GM19099 (cell line): ENCODE results near the gene FGD5.

Experiments used
- POLR2A ChIP-seq: IDR thresholded peaks from 3 replicates; pipeline ENCODE4 v1.6.1; 2011; ENCODE audit warnings: low read depth; ENCODE audit not compliant: insufficient read length; ENCODE audit errors: extremely low read depth

FGD5 gene

DNA sequence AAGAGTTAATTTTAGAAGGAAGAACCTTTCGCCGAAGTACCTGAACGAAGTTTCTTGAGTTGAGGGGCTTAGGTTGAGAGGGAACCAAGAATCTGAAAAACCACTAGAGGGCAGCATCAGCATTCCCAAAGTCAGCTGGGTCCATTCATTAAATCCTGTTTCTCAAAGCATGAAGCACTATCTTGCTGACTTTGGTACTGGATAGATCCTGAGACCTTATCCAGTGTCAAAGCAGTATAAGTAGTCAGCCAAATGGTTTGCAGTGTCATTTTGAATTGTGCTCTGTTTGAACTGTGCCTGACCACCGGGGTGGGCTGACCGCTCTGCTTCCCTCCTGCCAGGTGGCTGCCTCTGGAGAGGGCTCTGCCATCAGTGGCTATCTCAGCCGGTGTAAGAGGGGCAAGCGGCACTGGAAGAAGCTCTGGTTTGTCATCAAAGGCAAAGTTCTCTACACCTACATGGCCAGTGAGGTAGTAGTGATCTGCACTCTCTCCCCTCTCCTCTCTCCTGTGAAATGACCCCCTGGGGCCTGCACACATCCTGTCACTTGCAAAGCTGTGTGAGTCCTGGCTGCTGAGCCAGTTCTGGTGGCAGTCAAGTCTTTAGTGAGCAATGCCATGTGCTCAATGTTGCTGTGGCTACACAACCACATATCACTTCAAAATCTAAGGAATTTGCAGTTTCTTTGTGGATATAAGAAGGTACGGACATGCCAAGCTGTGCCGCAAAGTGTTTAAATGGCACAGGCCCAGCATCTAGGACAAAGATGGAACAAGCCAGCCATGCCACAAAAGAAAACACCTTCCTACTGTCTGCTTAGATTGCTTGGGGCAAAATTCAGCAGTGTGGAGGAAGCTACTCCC, 107.2 kb downstream of the FGD5 start:
- no peak for TF ChIP-seq POLR2A

DNA sequence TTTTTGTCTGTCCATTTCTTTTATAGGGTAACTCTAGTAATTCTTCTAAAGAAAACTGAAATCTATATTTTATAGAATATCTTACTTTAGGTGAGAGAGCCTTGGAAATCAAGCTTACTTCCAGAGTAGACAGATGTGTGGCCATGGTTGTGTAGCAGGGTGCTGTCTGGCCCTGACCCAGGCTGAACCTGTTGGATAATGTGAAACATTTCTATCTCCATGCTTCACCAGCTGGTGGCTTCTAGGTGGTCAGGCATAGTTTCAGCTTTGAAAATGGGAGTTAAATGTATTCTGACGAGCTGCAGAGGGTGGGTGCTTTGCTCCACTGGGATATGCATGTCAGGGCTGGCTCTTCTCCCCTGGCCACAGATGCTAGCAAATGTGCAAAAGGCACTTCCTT, 107.8 kb downstream of the FGD5 start:
- TF ChIP-seq POLR2A, result no peak

DNA sequence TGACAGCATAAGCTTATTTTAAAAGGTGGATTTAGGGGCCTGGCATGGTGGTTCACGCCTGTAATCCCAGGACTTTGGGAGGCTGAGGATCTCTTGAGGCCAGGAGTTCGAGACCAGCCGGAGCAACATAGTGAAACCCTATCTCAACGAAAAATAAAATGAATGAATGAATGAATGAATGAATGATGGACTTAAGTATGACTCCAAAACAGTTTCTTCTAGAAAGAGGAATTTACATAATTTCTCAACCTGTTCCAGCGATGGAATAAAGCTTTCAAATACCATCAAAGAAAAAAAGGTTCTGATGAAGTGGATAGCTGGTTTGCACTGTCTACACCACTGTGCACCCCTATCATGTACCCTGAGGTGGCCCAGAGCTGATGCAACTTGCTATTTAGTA, 108.5 kb downstream of the FGD5 start:
- TF ChIP-seq POLR2A, result no peak

DNA sequence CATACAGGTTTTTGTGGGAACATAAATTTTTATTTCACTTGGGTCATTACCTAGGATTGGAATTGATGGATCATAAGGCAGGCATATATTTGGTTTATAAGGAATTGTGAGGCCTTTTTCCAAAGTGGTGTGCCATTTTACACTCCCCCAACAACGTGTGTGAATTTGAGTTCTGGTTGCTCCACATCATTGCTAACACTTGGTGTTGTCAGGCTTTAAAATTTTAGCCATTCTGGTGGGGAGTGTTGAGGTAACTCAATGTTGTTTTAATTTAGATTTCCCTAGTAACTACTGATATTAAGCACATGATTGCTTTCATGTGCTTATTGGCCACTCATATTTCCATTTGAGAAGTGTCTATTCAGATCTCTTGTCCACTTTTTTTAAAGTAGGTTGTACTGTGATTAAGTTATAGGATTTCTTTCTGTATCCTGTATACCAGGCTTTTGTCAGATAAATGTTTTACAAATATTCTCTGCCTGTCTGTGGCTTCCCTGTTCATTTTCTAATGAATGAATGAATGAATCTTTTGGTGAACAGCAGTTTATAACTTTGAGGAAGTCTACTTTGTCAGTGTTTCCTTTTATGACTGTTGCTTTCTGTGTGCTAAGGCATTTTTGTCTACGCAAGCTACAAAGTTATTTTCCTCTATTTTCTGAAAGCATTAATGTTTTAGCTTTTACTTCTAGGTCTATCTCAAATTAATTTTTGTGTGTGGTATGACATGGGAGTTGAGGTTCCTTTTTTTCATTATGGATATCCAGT, 110.7 kb downstream of the FGD5 start:
- no peak for TF ChIP-seq POLR2A

DNA sequence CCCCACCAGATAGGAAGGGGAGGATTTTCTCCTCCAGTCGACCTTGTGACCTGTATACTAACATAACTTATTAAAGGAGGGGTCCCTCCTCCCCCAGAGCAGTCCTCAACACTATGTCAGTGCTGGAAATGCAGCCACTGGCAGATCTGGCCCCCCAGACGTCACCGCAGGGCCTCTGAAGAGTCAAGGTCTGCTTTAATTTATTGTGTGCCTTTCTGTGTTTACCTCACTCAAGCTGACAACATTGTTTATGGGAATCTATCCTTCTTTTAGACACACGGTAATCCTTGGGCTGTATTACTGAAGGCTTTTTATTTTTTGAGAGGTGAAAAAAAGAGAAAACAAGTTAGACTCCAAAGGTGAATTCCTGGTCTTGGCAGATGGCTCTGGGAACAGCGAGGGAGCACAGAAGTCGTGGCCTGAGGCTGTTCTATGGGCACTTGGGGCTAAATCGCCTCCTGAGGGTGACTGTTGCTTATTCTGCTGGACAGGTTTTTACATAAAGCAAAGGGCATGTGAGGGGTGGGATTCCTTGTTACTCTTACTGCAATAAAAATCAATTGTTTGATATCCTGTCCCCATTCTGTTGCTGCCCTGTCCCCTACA, 115.2 kb downstream of the FGD5 start:
- TF ChIP-seq POLR2A, result no peak

DNA sequence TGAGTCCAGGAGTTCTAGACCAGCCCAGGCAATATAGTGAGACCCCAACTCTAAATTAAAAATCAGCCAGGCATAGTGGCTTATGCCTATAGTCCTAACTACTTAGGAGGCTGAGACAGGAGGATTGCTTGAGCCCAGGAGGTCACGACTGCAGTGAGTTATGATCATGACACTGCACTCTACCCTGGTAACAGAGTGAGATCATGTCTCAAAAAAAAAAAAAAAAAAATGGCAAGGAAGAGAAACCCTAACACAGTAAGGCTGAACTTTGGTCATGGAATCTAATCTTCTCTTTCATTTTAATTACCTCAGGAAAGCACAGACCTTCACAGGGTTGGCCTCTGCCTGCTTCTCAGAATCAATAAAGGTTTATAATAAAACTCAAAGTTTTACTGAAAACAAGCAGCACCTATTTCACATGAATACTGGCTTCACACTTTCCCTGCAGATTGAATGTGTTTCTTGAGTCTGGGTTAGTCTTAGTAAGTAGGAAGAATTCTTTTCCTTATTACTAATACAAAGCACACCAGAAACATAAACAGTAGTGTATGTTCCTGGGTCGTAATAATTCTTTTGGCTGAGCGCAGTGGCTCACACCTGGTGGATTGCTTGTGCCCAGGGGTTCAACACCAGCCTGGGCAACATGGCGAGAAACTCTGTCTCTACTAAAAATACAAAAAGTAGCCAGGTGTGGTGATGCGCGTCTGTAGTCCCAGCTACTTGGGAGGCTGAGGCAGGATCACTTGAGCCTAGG, 117.0 kb downstream of the FGD5 start:
- no peak for TF ChIP-seq POLR2A

DNA sequence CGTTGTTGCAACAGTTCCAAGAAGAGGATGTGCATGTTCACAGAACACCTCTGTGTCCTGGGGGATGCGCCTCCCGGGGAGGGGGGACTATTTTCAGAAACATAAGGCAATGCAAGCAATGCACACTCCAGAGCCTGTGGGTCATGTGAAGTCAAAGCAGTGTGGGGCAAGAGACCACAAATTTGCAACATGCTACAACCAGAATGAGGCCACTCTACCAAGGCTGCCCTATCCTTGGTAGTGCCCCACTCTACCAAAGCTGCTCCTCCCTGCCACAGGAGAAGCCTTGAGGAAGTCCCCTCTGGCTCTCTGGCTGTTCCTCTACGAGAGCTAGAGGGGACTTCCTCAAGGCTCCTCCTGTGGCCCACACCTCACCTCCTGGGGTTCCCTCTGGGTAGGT, 120.2 kb downstream of the FGD5 start:
- TF ChIP-seq POLR2A, result no peak

DNA sequence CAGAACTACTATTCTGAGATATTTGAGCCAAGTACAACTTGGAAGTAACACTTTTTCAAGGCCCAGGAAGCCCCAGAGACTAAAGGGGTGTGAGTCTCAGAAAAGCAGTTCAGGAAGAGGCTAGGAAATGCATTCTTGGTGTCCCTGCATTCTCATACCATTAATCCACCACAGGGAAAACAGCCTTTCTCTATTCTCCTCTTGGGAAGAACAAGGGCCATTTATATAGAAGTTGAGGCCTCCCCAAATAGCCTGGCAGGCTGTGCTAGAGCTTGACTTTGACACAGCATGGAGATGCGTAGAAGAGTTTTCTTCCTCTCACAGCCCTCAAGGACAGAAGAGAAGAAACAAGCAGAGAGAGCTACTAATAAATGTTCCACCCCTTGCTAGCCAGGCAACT, 123.1 kb downstream of the FGD5 start:
- no peak for TF ChIP-seq POLR2A

DNA sequence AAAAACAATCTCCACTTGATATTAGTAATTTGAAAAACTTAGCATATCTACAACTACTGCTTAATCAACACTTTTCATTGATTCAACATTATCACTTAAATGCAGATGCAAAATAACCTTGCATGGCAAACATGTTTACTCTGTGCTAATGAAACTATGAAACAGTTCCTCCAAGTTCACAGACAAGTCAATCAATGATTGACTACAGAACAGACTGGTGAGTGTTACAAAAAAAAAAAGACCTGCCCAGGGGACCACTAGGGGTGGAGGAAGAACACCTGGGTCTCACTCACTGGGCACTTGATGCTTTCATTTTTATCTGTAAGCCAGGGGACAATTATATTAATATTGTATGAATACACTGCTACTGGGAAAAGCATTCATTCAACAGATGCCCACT, 124.3 kb downstream of the FGD5 start:
- TF ChIP-seq POLR2A, result no peak

DNA sequence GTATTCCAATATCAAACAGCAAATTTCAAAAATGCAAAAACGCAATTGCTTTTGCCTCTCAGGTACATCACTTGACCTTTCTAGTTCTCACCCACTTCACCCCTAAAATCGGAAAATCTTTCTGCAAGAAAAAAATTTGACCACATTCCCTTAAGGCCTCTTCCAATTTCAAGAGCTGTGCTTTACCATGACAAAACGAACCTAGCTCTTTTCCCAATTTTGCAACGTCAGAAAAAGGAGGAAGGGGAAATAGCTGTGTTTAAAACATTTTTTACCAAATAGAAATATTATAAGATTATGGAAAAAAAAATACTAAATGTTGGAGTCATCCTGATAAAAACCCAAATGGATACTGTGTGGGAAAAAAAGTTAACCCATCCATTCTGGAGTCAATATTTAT, 127.5 kb downstream of the FGD5 start:
- no peak for TF ChIP-seq POLR2A

DNA sequence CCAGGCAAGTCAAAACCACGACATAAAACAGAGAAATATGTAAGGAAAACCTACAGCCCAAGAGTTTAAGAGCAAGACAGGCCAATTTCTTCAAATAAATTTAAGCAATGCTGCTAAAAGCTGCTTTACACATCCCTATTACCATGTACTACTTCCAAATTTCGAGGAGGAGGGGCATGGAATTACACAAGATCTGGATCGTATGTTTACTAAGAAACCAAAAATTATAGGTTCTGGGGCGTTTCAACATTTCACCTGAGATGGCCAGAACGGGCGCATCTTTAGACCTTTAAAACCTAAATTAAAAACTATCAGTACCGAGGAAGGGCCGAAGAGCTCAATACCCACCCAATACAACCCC, 128.0 kb downstream of the FGD5 start:
- no peak for TF ChIP-seq POLR2A

DNA sequence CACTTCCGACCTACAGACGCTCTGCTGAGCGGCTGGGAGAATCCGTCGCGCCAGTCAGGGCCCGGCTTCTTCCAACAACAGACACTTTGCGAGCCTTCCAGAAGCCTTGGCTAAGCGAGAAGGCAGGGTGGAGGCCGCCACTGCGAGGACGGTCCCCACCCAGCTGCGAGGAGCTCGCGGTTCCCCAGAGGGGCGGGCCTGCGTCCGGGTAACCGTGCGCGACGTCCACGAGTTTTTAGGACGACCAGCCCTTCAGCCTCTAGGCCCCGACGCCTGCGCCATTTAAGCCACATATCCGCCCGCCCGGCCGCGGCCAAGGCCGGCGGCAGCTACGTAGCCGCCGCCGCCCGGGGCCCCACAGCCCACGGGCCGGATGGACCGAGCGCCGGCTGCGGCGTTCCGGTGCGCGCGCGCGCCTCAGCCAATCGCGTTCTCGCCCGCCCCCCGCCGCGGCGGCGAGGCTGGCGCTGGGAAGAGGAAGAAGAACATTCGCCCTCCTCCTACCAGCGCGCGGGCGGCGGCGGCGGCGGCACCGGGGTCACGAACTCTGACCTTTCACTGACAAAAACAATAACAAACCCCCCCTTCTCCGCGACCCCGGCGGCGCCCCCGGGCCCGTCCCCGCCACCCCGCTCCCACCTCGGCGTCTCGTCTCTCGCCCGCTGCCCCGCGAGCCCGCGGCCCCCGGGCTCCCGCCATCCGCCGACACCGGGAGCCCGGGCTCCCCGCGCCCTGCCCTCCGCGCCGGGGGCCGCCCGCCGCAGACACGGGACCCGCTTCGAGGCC, 128.5 kb downstream of the FGD5 start, which contains the start of gene NR2C2:
Gene NR2C2, plus strand, starts transcription at position 484 of the 786 bp plus-strand sequence. CDS start 56,332 bp downstream, outside the sequence.
- TF ChIP-seq POLR2A, result peak; percentile 92

DNA sequence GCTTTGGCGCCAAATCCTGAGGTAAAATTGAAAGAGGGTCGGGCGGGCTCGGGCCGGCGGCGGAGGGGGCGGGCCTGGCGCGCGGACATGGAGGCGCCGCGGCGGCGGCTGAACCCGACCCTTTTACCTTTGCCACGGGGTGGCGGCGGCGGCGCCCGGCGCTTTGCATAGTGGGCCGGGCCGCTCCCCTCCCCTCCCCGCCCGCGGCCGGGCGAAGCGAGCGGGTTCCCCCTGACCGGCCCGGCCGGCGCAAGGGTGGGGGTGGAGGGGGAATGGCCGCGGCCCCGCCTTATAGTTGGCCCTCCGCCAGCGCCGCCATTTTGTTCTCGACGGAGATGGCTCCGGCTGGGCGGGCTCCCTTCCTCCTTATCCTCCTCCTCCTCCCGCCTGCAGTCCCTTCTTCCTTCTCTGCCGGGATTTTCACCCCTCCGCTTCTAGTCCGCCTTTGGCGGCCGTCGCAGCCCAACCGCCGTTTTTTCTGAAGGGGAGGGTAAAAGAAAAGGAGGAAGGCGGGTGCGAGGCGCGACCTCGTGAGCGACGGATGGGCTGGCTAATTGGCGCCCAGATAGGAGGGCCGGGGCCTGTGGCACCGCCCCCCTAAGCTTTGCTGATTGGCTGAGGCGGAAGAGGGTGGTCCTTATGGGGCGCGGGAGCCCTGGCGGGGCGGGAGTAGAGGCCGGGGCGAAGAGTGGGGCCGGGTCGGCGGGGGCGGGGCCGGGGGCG, 129.3 kb downstream of the FGD5 start:
- TF ChIP-seq POLR2A, result peak; percentile 50

DNA sequence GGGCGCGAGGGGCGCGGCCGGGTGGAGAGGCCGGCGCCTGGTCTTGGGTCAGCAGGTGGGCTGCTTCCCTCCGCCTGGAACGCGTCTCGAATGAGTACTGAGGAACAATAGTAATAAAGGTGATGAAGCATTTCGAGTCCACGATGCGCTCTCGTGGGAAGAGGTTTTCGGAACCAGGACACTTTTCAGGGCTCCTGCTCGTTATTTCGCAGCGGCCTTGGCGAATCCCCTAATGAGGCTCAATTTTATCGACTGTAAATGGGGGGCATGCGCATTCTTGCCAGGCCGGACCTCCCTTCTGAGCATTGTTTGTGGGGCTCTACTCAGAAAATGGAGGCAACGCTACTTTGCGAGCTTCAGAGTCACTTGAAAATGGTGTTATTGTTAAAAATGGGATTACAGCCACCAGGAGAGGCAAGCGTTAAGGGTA, 129.9 kb downstream of the FGD5 start:
- peak; percentile 28 for TF ChIP-seq POLR2A

DNA sequence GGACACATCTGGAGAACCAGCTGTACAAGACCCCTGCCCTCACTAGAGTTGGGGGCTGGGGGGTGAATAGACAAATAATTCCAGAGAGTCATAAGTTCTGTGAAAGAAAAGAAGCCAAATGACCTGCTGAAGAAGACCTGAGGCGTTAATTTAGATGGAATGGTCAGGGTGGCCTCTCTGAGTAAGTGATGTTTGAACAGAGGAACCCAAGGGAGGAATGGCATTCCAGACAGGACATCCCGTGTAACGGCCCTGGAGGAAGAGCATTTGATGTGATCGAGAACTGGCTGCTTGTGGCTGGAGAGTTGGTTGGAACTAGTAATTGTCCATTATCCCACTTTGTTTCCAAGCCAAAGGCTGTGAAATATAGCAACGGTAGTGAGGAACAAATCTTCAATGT, 130.4 kb downstream of the FGD5 start:
- TF ChIP-seq POLR2A, result no peak
